ENCODE measurements around the gene PLEKHN1. TPM values are rescaled to one million over a fixed set of nuclear protein-coding genes. Genes with fewer than 3 reads are reported as not detected.

PLEKHN1 gene
- total RNA-seq, 1 donor, result 1.7 TPM

DNA sequence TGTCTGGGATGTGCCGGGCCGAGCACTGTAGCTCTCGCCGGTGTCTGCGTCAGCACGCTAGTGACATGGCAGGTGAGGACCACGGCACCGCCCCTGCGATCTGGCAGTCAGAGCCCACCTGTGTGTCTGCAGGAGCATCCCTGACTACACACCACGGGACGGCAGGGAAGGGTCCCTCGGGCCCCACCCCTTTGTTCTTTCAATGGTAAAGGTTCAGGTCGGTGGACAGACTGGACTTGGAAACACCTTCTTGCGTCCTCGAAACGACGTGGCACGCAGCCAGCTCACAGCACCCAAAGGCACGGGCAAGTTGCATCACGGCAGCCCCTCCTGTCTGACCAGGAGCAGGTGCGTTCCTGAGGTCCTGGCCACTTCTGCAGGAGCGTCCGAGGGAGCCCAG is 46.3 kb upstream of the PLEKHN1 start:
- TF ChIP-seq CTCF (IDR thresholded peaks at IDR 0.05; ENCODE audit: insufficient read depth, low read depth, low read length), result no peak
- no peak overlapping the region for H3K4me3 ChIP-seq (ENCODE audit: low read depth, low read length)
- no peak for DNase-seq (ENCODE audit: low read depth)

DNA sequence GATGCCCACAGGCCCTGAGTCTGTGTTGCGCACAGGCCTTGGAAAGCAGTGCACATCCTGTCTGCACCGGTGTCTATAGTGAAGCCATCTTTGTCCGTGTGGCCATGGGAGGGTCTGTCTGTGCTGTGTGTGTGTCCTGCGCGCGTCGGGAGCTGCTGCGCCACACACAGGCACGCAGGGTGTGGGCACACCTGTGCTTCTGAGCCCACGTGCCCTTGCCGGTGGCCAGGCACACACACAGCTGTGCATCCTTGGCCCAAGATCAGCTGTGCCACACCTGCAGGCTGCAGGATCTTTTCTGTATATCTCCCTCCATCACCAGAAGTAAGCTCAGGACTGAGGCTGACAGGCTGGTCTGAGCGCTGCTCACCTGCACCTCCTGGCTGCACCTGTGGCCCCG is 45.8 kb upstream of the PLEKHN1 start:
- no peak for DNase-seq (ENCODE audit: low read depth)
- no peak for TF ChIP-seq CTCF (IDR thresholded peaks at IDR 0.05; ENCODE audit: insufficient read depth, low read depth, low read length)
- H3K4me3 ChIP-seq (ENCODE audit: low read depth, low read length), result no peak overlapping the region

- peak; percentile 56 for TF ChIP-seq CTCF (IDR thresholded peaks at IDR 0.05; ENCODE audit: insufficient read depth, low read depth, low read length)
- peak; percentile 78 for DNase-seq (ENCODE audit: low read depth)
- no peak overlapping the region for H3K4me3 ChIP-seq (ENCODE audit: low read depth, low read length)
Measured at GRCh38 chr1:921011-921837, 45.1 kb upstream of the PLEKHN1 start.

DNA sequence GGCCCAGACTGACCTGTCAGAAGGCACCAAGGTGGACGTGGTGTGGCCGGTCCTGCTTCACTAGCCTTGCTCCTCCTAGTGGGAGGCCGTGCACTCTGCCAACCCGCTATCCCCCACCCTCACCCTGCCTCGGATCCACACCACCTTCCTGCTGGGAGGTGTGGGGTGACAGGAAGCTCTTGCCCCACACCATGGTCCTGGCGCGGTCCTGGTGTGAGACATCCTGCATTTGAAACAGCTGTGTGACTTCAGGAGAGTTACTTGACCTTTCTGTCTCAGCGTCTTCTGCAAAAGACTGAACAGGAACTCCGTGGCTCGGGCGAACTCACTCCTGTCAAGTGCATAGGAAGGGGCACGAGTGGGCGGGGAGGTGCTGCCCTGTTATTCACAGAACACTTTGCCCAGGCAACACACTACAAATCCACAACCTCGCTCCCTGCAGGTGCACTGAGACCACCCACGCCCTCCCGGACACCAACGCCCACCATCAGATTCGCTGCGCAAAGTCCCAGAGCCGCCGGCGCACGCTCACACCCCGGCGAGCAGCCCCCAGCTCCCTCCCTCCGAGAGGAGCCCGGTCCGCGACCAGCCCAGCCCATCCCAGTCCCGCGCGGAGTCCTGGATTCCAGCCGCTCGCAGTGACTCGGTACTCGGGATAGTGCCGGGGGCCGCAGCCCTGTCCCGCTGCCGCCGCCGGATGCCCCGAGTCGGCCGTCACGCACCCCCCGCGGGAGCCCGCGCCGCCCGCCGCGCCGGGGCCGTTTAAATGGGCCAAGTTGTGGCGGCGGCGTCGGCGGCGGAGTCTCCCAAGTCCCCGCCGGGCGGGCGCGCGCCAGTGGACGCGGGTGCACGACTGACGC is 42.9 kb upstream of the PLEKHN1 start, which contains the start of gene SAMD11:
Gene SAMD11, plus strand, starts transcription at position 793 of the 860 bp plus-strand sequence. CDS start 509 bp downstream, outside the sequence.
- peak within 1 kb of the TSS; percentile 52 for H3K4me3 ChIP-seq (ENCODE audit: low read depth, low read length)
- DNase-seq (ENCODE audit: low read depth), result peak; percentile 88
- no peak for TF ChIP-seq CTCF (IDR thresholded peaks at IDR 0.05; ENCODE audit: insufficient read depth, low read depth, low read length)

DNA sequence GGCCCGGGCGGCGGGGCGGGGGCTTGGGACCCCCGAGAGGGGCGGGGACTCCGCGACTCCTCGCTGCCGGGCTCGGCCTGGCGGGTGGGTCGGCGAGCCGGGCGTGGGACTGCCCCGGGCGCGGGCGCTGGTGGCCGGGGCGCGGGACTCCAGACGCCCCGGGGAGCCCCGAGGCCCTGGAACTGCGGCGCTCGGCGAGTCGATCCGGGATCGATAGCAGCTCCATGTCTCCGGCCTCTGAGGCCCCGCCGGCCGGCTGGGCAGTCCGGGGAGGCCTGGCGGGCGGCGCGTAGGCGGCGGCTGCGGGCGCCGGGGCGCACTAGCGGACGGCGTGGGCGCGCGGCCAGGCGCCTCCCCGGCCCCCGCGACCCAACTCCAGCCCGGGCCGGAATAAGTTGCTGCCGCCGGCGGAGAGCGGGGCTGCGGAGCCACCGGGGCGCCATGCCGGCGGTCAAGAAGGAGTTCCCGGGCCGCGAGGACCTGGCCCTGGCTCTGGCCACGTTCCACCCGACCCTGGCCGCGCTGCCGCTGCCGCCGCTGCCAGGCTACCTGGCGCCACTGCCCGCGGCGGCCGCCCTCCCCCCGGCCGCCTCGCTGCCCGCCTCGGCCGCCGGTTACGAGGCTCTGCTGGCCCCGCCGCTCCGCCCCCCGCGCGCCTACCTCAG is 42.2 kb upstream of the PLEKHN1 start:
- DNase-seq (ENCODE audit: low read depth), result no peak
- peak overlapping the region; percentile 52 for H3K4me3 ChIP-seq (ENCODE audit: low read depth, low read length)

More for the DNA sequence above, 42.2 kb upstream of the PLEKHN1 start:
- TF ChIP-seq CTCF (IDR thresholded peaks at IDR 0.05; ENCODE audit: insufficient read depth, low read depth, low read length), result no peak

All from fibroblast of villous mesenchyme (primary cell).